ENCODE results near the gene ANKS1A. TPM values are rescaled to one million over a fixed set of nuclear protein-coding genes. Genes with fewer than 3 reads are reported as not detected.
"Not testable (repeated sequence)": the region's sequence is repeated elsewhere in the genome, so short reads cannot be mapped to it uniquely, and the experiment has no call there.

The ANKS1A gene
- total RNA-seq, 2 experiments from 2014 or later, result 6.4 to 6.9 TPM

DNA sequence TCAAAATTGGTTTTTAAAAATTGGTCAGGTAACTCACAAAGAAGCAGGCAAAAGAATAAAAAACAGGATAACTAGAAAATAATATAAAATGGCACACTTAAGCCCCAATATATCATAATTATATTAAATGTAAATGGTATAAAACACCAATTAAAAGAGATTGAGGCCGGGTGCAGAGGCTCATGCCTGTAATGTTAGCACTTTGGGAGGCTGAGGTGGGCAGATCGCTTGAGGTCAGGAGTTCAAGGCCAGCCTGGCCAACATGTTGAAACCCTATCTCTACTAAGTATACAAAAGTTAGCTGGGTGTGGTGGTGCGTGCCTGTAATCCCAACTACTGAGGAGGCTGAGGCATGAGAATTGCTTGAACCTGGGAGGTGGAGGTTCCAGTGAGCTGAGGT is 216.0 kb downstream of the ANKS1A start:
- ChIA-PET CTCF (no interaction called here), POLR2A (no interaction called here)
- Mint-ChIP-seq H3K27ac (no peak overlapping the region), H3K4me3 (no peak overlapping the region), H3K9me3 (peaks cover 3% of the 10 kb centered on the region), H3K27me3 (peaks cover 7% of the 10 kb centered on the region), H3K4me1 (ENCODE audit: low read depth) (no peaks in the 10 kb centered on the region), H3K36me3 (ENCODE audit: low read depth) (no peaks in the 10 kb centered on the region)
- H3K36me3 ChIP-seq (ENCODE audit: insufficient read depth, low read length), result no peaks in the 10 kb centered on the region
- H3K4me3 ChIP-seq (ENCODE audit: low read length), result no peak overlapping the region
- intact Hi-C loops (cut with DNase I, micrococcal nuclease), result no loop called here
- no peak overlapping the region for H3K27ac ChIP-seq (ENCODE audit: low read depth in 1 of 2, low read length in 2 of 2)
- no peaks in the 10 kb centered on the region for H3K4me1 ChIP-seq (ENCODE audit: insufficient read depth, low read length)
- no peak for DNase-seq
- no peak for TF ChIP-seq CTCF (IDR thresholded peaks at IDR 0.05)
- no peak for ATAC-seq (ENCODE audit: poor library complexity)
- no peaks in the 10 kb centered on the region for H3K9me3 ChIP-seq (ENCODE audit: control insufficient read depth in 1 of 2, insufficient read depth in 1 of 2, low read length in 2 of 2)
- no peaks in the 10 kb centered on the region for H3K27me3 ChIP-seq (ENCODE audit: control insufficient read depth in 1 of 2, insufficient read depth in 2 of 2, low read length in 2 of 2)

DNA sequence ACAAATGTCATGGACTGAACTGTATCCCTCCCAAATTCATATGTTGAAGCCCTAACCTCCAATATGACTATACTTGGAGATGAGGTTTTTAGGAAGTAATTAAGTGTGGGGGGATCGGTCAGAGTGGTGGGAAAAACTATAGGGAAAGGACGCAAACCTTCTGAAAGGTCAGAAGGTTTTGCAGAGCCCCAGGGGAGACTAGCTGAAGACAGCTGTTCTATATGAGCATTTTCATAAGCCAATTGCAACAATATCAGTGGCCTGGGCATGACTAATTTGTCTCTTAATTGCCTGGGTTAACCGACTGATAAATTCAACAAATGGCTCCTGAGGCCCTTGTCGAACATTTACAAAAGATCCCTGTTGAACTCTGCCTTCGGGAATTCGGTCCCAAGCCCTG is 217.0 kb downstream of the ANKS1A start:
- H3K27me3 ChIP-seq (ENCODE audit: control insufficient read depth in 1 of 2, insufficient read depth in 2 of 2, low read length in 2 of 2); H3K27ac ChIP-seq (ENCODE audit: low read depth in 1 of 2, low read length in 2 of 2); H3K4me1 ChIP-seq (ENCODE audit: insufficient read depth, low read length); H3K4me3 ChIP-seq (ENCODE audit: low read length); CTCF ChIA-PET; H3K4me3 Mint-ChIP-seq; DNase-seq; H3K36me3 ChIP-seq (ENCODE audit: insufficient read depth, low read length); H3K36me3 Mint-ChIP-seq (ENCODE audit: low read depth); ATAC-seq (ENCODE audit: poor library complexity); H3K4me1 Mint-ChIP-seq (ENCODE audit: low read depth); POLR2A ChIA-PET; H3K27ac Mint-ChIP-seq; H3K27me3 Mint-ChIP-seq; intact Hi-C loops (cut with DNase I, micrococcal nuclease); H3K9me3 ChIP-seq (ENCODE audit: control insufficient read depth in 1 of 2, insufficient read depth in 1 of 2, low read length in 2 of 2); H3K9me3 Mint-ChIP-seq: not testable (repeated sequence)

DNA sequence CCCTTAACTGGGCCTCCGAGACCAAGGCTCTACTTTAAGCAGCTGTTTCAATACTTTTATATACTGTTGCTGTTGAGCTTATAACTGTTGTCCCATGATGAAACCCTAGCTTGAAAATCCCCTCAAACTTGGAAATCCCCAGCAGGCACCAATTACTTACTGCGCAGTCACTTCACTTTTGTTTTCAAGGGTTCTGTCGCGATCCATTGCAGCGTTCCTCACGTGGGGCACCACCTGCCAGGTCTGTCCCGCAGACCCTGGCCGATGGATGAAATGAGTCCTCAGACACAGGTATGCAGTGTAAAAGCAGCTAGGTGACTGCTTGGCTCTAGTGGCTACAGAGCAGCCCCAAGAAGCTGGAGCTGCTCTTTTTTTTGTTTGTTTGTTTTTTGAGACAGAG is 218.2 kb downstream of the ANKS1A start:
- H3K4me3 ChIP-seq (ENCODE audit: low read length); H3K27ac Mint-ChIP-seq; ATAC-seq (ENCODE audit: poor library complexity); H3K27ac ChIP-seq (ENCODE audit: low read depth in 1 of 2, low read length in 2 of 2); CTCF ChIA-PET; H3K27me3 ChIP-seq (ENCODE audit: control insufficient read depth in 1 of 2, insufficient read depth in 2 of 2, low read length in 2 of 2); H3K36me3 ChIP-seq (ENCODE audit: insufficient read depth, low read length); H3K4me3 Mint-ChIP-seq; H3K9me3 Mint-ChIP-seq; H3K4me1 Mint-ChIP-seq (ENCODE audit: low read depth); H3K27me3 Mint-ChIP-seq; POLR2A ChIA-PET; intact Hi-C loops (cut with DNase I, micrococcal nuclease); H3K4me1 ChIP-seq (ENCODE audit: insufficient read depth, low read length); H3K9me3 ChIP-seq (ENCODE audit: control insufficient read depth in 1 of 2, insufficient read depth in 1 of 2, low read length in 2 of 2); DNase-seq; H3K36me3 Mint-ChIP-seq (ENCODE audit: low read depth): not testable (repeated sequence)

- H3K27ac Mint-ChIP-seq; H3K36me3 ChIP-seq (ENCODE audit: insufficient read depth, low read length); DNase-seq; H3K9me3 ChIP-seq (ENCODE audit: control insufficient read depth in 1 of 2, insufficient read depth in 1 of 2, low read length in 2 of 2); H3K4me3 Mint-ChIP-seq; CTCF ChIA-PET; H3K9me3 Mint-ChIP-seq; H3K27ac ChIP-seq (ENCODE audit: low read depth in 1 of 2, low read length in 2 of 2); POLR2A ChIA-PET; H3K4me1 Mint-ChIP-seq (ENCODE audit: low read depth); intact Hi-C loops (cut with DNase I, micrococcal nuclease); H3K27me3 Mint-ChIP-seq; H3K36me3 Mint-ChIP-seq (ENCODE audit: low read depth); ATAC-seq (ENCODE audit: poor library complexity); H3K27me3 ChIP-seq (ENCODE audit: control insufficient read depth in 1 of 2, insufficient read depth in 2 of 2, low read length in 2 of 2); H3K4me1 ChIP-seq (ENCODE audit: insufficient read depth, low read length); H3K4me3 ChIP-seq (ENCODE audit: low read length): not testable (repeated sequence)
These were observed 218.7 kb downstream of the ANKS1A start for GRCh38 chr6:35107761-35108160.
